ENCODE results near the gene AQP3.
"Not testable (repeated sequence)": the region's sequence is repeated elsewhere in the genome, so short reads cannot be mapped to it uniquely, and the experiment has no call there.

AQP3 gene

DNA sequence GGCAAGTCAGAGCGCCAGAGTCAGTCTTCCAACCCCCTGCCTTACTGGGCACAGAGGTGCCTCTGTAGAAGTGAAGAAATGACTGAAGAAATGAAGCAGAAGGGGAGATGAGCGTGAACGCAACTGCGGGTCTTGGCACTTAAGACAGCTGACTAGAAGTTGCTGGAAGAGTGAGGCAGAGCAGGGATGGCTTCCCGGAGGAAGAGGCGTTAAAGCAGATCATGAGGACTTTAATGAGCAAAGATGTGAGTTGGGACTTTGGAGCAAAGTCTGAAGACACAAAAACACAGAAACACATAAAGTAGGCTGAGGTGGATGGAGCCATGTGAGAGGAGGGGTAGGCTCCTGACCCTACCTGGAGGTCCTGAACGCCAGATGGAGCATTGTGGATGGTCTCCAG is 7.2 kb downstream of the AQP3 start:
- no peak for DNase-seq

GRCh38 chr9:33439731-33440130 is 7.7 kb downstream of the AQP3 start:
- DNase-seq = no peak

GRCh38 chr9:33438926-33439680 is 8.3 kb downstream of the AQP3 start:
- DNase-seq = no peak

GRCh38 chr9:33437898-33438297 is 9.5 kb downstream of the AQP3 start:
- DNase-seq = no peak

DNA sequence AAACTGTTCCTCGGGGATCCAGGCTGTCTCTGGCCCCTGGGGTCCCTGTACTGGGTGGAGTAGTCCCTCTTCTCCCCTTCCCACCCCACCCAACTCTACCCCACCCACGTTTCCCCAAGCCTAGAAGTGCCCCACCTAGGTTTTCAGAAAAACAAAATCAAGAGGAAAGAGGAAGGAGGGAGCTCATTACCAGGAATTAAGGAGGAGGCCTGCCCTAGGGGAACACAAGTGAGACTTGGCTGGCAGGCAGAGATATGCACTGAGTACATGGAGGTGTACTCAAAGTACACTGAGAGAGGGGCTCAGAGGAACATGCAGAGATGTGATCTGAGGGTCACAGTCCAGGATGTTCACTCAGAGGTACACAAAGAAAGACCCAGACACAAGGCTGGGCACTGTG is 10.2 kb downstream of the AQP3 start:
- no peak for DNase-seq

- no peak for DNase-seq
These were observed 10.9 kb downstream of the AQP3 start for GRCh38 chr9:33436445-33436844.

DNA sequence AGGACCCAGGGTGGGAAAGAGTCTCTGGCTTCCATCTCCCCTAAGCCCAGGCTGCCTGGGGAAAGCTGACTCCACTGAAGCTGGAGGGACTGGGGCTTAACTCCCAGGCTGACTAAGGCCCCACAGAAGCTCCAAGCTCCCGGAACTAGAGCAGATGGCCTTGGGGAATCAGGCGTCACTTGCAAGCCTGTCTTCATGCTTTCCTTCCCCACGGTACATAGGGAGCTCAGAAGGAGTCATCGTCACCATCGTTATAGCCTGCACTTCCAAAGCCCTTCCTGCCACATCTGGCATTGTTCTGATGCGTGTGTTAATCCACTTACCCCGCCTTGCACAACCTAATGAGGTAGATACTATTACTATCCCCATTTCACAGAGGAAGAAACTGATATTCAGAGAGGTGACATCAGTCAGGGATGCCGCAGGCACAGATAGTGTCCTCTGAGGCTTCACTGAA is 11.5 kb downstream of the AQP3 start:
- no peak for DNase-seq

GRCh38 chr9:33434317-33435105 is 12.9 kb downstream of the AQP3 start:
- DNase-seq = no peak

GRCh38 chr9:33433871-33434270 is 13.5 kb downstream of the AQP3 start:
- no peak for DNase-seq

- no peak for DNase-seq
These were observed 16.0 kb downstream of the AQP3 start for GRCh38 chr9:33431420-33431819.

DNA sequence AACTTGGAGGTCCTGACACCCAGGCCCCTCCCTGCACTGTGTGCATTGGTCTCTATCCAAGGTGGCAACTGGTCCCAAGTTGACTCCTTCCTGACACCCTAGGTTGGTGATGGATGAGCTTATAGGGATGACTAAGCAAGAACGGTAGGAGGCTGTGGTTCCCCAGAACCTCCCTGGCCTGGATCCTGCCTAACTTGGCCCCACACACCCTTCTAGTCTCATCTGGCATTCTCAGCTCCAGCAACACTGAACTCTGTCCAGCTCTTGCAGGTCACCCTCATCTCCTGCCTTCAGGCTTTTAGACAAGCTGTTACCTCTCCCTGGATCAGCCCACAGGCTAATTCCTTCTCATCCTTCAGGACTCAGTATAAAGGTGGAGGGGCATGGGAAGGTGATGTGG is 16.5 kb downstream of the AQP3 start:
- no peak for DNase-seq

DNA sequence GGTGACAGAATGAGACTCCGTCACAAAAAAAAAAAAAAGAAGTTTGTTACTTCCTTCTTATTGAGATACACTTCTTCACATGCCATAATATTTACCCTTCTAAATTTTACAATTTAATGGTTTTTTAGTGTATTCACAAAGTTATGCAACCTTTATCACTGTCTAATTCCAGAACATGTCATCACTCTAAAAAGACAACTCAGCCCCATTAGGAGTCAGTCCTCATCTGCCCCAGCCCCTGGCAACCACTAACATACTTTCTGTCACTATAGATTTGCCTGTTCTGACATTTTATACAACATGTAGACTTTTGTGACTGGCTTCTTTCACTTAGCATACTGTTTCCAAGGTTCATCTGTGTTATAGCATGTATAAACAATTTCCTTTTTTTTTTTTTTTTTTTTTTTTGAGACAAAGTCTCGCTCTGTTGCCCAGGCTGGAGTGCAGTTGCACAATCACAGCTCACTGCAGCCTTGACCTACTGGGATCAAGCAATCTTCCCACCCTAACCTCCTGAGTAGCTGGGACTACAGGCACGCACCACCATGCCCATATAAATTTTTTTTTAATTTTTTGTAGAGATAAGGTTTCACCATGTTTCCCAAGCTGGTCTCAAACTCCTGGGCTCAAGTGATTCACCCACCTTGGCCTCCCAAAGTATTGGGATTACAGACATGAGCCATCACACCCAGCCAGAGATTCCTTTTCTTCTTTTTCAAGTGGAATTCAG is 18.0 kb downstream of the AQP3 start:
- DNase-seq = no peak

DNA sequence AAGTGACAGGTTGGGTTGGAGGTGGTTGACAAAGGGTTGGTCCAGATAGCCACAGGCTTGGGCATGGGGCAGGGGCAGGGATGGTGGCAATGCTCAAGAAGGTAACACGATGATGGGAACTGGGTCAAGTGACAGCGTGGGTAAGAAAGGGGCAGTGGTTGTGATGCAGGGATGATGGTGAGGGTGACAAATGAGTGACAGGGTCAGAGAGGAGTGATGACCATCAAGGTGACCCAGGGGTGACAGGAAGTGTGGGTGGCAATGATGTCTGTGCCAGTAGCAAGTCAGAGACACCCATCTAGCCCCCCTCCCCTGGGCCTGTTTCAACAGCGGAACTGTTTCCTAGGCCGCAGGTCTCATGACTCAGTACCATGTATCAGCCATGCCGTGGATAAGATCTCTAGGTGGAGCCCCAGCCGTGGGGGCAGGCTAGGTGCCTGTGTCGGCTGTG is 20.5 kb downstream of the AQP3 start:
- DNase-seq = no peak

DNA sequence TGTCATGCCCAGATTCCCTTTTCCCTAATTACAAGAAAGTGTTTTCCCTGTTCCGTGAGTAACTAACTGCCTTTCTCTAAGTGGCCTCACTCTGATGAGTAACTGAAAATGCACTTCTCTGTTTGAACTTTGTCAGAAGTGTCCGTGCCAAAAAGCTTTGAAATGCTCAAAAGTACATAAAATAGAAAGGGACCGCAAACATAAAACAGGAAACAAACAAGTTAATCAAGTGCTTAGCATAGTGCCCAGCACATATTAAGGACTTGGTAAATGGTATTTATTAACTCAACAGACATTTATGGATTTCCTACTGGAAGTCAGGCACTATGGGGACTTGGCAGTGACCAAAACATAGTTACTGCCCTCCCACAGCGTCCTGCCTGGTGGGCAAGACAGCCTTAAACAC is 22.3 kb downstream of the AQP3 start:
- DNase-seq = no peak

- DNase-seq = not testable (repeated sequence)
These were observed 22.9 kb downstream of the AQP3 start for GRCh38 chr9:33424492-33424891.

DNA sequence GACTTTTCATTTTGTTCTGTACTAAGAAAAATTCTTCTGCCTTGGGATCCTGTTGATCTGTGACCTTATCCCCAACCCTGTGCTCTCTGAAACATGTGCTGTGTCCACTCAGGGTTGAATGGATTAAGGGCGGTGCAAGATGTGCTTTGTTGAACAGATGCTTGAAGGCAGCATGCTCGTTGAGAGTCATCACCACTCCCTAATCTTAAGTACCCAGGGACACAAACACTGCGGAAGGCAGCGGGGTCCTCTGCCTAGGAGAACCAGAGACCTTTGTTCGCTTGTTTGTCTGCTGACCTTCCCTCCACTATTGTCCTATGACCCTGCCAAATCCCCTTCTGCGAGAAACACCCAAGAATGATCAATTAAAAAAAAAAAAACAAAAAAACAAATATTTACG is 23.4 kb downstream of the AQP3 start:
- DNase-seq = not testable (repeated sequence)

DNA sequence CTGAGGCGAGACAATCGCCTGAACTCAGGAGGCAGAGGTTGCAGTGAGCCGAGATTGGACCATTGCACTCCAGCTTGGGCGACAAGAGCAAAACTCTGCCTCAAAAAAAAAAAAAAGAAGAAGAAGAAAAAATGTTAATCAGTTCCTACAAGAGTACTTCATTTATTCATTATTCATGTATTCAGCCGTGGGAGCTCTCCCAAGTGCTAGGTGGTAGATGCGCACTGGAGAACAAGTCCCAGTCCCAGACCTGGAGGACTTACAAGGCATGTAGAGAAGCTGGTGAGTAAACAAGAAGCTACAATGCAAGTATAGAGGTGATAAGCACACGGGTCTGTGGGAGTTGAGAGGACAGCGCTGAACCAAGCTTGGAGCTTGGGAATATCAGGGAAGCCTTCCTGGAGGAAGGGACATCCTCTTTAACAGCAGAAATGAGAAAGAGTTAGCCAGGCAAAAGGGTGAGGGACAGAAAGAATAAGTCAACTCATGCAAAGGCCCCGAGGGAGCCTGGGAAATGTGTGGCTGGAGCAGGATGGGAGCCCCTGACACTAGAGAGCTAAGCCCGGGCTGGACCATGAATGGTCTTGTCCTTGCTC is 27.6 kb downstream of the AQP3 start:
- DNase-seq = no peak

GRCh38 chr9:33418090-33418489 is 29.3 kb downstream of the AQP3 start:
- DNase-seq = no peak

- DNase-seq = no peak
These were observed 30.4 kb downstream of the AQP3 start for GRCh38 chr9:33416996-33417395.

GRCh38 chr9:33415501-33416038 is 31.8 kb downstream of the AQP3 start:
- peak; percentile 97 for DNase-seq

DNA sequence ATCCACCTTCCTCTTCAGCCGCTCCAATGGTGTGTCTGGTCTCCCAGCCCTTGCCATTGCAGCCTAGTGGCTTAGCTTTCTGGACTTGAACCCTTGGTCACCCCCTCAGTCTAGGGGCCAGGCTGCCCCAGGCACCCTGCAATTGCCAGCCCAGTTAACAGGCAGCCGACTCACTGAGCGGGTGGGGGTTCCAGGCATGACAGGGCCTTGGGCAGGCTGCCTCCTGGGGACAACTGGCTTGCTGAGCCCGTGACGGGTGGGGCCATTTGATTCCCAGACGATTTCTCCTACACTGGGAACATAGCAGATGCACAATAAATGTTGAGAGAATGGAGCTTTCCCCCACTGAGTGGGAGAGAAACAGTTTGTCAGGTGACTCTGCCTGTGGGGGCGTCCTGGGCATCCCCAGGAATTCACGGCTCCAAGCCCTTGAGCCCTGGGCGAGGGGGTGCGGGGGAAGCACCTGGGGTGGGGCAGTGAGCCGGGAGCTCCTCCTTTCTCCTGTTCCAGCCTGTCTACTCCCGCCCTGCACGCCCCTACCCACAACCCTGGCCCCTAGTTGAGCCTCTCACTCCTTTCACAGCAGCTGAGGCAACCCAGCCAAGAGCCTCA is 32.4 kb downstream of the AQP3 start:
- no peak for DNase-seq

DNA sequence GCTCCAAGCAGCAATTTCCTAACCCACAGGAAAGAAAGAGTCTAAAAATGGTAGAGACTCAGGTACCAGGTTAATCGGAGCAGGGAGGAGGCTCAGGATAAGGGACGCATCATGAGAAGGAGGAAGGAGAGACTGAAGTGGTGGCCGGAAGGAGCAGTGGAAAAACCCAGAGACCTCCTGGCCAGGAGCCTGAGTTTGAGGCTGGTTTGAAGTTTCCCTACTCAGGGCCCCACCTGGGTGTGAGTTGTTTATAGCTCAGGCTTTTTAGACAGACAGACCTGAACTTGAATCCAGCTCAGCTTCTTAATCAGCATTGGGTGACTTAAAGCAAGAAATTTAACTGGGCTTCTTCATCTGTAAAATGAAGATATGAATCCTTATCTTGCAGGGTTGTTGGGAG is 33.1 kb downstream of the AQP3 start:
- no peak for DNase-seq
